ENCODE measurements around the gene DDX60.

Gene DDX60

GRCh38 chr4:168203233-168203911 is 115.2 kb downstream of the DDX60 start:
- ChIA-PET CTCF (no interaction called here), POLR2A (no interaction called here)
- H3K27ac ChIP-seq (ENCODE audit: extremely low read depth, low read depth, low read length) = no peak overlapping the region
- no peaks in the 10 kb centered on the region for H3K4me1 ChIP-seq (ENCODE audit: control insufficient read depth, insufficient read depth, low read length)
- H3K4me3 ChIP-seq (ENCODE audit: low read depth, low read length) = no peak overlapping the region
- no peaks in the 10 kb centered on the region for H3K9me3 ChIP-seq (ENCODE audit: control insufficient read depth, insufficient read depth, low read depth, low read length)
- no peaks in the 10 kb centered on the region for H3K36me3 ChIP-seq (ENCODE audit: control insufficient read depth in 2 of 2, insufficient read depth in 1 of 2, low read length in 2 of 2)
- TF ChIP-seq ZNF585B (tag by site-specific recombination; IDR thresholded peaks at IDR 0.05) (peak; percentile 88), PBX3 (CRISPR knock-in tag; IDR thresholded peaks at IDR 0.05) (no peak), ZNF391 (tag by site-specific recombination; IDR thresholded peaks at IDR 0.05; ENCODE audit: borderline replicate concordance, low read depth) (no peak), ZBTB26 (tag by site-specific recombination; optimal IDR thresholded peaks at IDR 0.05) (no peak), ZSCAN16 (tag by site-specific recombination; IDR thresholded peaks at IDR 0.05) (no peak), ZNF514 (tag by site-specific recombination; IDR thresholded peaks at IDR 0.05) (no peak), KLF9 (tag by site-specific recombination; IDR thresholded peaks at IDR 0.05; ENCODE audit: low read depth) (no peak), TRIM28 (IDR thresholded peaks at IDR 0.05; ENCODE audit: borderline replicate concordance, low read length) (peak; percentile 90; the same call in 1 of the 2 replicates), SETDB1 (IDR thresholded peaks at IDR 0.05; ENCODE audit: insufficient read length, low read length) (peak; percentile 83), ZNF354C (tag by site-specific recombination; IDR thresholded peaks at IDR 0.05; ENCODE audit: borderline replicate concordance, low read depth) (no peak), SP2 (tag by site-specific recombination; IDR thresholded peaks at IDR 0.05) (no peak), ZNF114 (tag by site-specific recombination; IDR thresholded peaks at IDR 0.05) (no peak), ZBTB49 (tag by site-specific recombination; IDR thresholded peaks at IDR 0.05; ENCODE audit: low read depth) (no peak), ZBTB11 (tag by site-specific recombination; conservative IDR thresholded peaks at IDR 0.05; ENCODE audit: low read depth) (no peak), ZNF530 (tag by site-specific recombination; IDR thresholded peaks at IDR 0.05; ENCODE audit: low read depth) (no peak)

GRCh38 chr4:168200685-168201084 is 117.9 kb downstream of the DDX60 start:
- CTCF ChIA-PET = no interaction called here
- Histone ChIP-seq H3K4me1 (ENCODE audit: control insufficient read depth, insufficient read depth, low read length) (no peaks in the 10 kb centered on the region), H3K9me3 (ENCODE audit: control insufficient read depth, insufficient read depth, low read depth, low read length) (no peaks in the 10 kb centered on the region), H3K27ac (ENCODE audit: extremely low read depth, low read depth, low read length) (no peak overlapping the region), H3K36me3 (ENCODE audit: control insufficient read depth in 2 of 2, insufficient read depth in 1 of 2, low read length in 2 of 2) (no peaks in the 10 kb centered on the region), H3K4me3 (ENCODE audit: low read depth, low read length) (no peak overlapping the region)
- POLR2A ChIA-PET = no interaction called here
- TF ChIP-seq OSR2 (tag by site-specific recombination; IDR thresholded peaks at IDR 0.05) (no peak), ZNF654 (tag by site-specific recombination; IDR thresholded peaks at IDR 0.05; ENCODE audit: low read depth) (no peak), PRDM6 (tag by site-specific recombination; IDR thresholded peaks at IDR 0.05) (no peak), ZNF501 (tag by site-specific recombination; IDR thresholded peaks at IDR 0.05) (no peak), ZNF10 (tag by site-specific recombination; IDR thresholded peaks at IDR 0.05) (no peak), ZNF514 (tag by site-specific recombination; IDR thresholded peaks at IDR 0.05) (no peak), TCF7L2 (IDR thresholded peaks at IDR 0.05; ENCODE audit: borderline replicate concordance, low read depth, low read length) (no peak), ZNF202 (tag by site-specific recombination; IDR thresholded peaks at IDR 0.05; ENCODE audit: borderline replicate concordance) (no peak), KLF8 (tag by site-specific recombination; IDR thresholded peaks at IDR 0.05) (no peak)
